Large intestine (tissue), 1 donor: ENCODE data around the gene ANKRD60. TPM values are rescaled to one million over a fixed set of nuclear protein-coding genes. Genes with fewer than 3 reads are reported as not detected.

Source experiments
- polyA plus RNA-seq: library from polyadenylated mRNA; unstranded; fragments of 120-200 nt; gene quantifications from one replicate; pipeline ENCODE4 v1.2.1, GENCODE V29; 2013

ANKRD60 gene
- polyA plus RNA-seq, 1 donor = not detected

Other genes with a start within 250 kb of the ANKRD60 start
- 18.8 TPM for gene RAB22A, start 81.1 kb upstream of the ANKRD60 start, polyA plus RNA-seq
- 39.2 TPM for gene VAPB, start 160.6 kb upstream of the ANKRD60 start, polyA plus RNA-seq